Measurements from ENCODE around the gene SCAMP2. TPM values are rescaled to one million over a fixed set of nuclear protein-coding genes. Genes with fewer than 3 reads are reported as not detected.

The SCAMP2 gene
- polyA plus RNA-seq, 1 donor from 2014 or later = 4.5 TPM

DNA sequence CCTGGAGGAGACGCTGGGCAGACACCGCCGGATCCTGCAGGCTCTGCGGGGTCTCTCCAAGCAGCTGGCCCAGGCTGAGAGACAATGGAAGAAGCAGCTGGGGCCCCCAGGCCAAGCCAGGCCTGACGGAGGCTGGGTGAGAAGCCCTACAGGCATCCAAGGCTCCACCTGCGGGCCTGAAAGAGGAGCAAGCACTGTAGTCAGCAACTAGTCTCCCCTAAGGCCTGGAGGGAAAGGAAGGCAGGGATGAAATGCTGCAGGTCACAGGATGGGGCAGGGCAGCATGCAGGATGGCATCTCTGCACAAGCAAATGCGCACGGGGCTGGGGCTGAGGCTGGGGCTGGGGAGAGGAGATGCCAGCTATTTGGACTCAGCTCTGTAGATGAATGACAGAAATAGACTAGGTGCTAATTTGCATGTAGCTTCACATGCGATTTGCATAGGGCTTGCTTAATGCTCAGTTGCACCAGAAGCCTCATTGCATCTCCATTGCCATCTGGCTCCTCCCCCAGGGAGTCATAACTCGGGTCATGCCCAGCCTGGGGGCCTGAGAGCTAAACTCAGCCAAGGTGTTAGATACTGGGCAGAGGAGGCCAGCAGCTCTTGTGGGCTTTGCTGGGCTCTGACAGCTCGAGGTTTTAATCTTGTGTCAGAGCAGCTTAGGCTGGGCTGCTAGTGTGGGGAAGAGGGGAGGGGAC is 51.9 kb downstream of the SCAMP2 start:
- H3K4me3 ChIP-seq (ENCODE audit: low read length) = peak overlapping the region; percentile 3
- no peaks in the 10 kb centered on the region for H3K36me3 ChIP-seq (ENCODE audit: insufficient read depth, low read length)
- no peaks in the 10 kb centered on the region for H4K20me1 ChIP-seq (ENCODE audit: insufficient read depth)
- no peaks in the 10 kb centered on the region for H3K79me2 ChIP-seq (replicated peaks; ENCODE audit: insufficient read depth, low read length)
- H3F3A ChIP-seq (ENCODE audit: insufficient read depth, low read length, poor library complexity, severe bottlenecking) = no peaks in the 10 kb centered on the region
- no peaks in the 10 kb centered on the region for H3K9me2 ChIP-seq (ENCODE audit: insufficient read depth, low read length)
- H3K27me3 ChIP-seq (ENCODE audit: insufficient read depth, low read depth, low read length) = peaks cover 23% of the 10 kb centered on the region
- peak overlapping the region; percentile 21 for H2AFZ ChIP-seq (ENCODE audit: low read depth, low read length)
- H3K9me3 ChIP-seq (ENCODE audit: low read length) = no peaks in the 10 kb centered on the region
- H3K27ac ChIP-seq (ENCODE audit: low read length) = peak overlapping the region; percentile 37
- peak overlapping the region; percentile 6 for H3K4me2 ChIP-seq (ENCODE audit: low read length)
- H3K9ac ChIP-seq (ENCODE audit: low read length) = peak overlapping the region; percentile 35
- TF ChIP-seq RAD21 (conservative IDR thresholded peaks at IDR 0.05) = no peak
- TF ChIP-seq EP300 (conservative IDR thresholded peaks at IDR 0.05; ENCODE audit: poor library complexity, severe bottlenecking) = no peak
- TF ChIP-seq SMC3 (conservative IDR thresholded peaks at IDR 0.05; ENCODE audit: poor library complexity) = no peak
- no peak for TF ChIP-seq TAF1 (IDR thresholded peaks at IDR 0.05; ENCODE audit: low read depth)
- TF ChIP-seq POLR2AphosphoS5 (IDR thresholded peaks at IDR 0.05) = no peak

DNA sequence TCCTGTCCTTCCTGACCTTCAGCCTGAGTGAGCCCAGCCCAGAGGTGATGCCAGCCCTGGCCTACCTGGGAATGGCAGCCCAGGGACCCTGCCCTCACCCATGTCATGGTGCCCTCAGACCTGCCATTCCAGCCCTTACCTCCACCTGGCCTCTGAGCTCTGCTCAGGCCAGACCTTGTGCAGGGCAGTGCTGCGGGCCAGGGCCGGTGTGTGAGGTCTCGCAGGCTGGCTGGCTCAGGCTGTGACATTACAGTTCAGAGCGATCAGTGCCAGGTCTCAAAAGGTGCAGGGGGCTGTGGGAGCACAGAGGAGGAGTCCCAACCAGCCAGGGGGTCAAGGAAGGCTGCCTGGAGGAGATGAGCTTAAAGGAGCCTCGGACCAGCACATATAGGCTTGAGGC is 53.1 kb downstream of the SCAMP2 start:
- H2AFZ ChIP-seq (ENCODE audit: low read depth, low read length) = no peak overlapping the region
- TF ChIP-seq EP300 (conservative IDR thresholded peaks at IDR 0.05; ENCODE audit: poor library complexity, severe bottlenecking) (no peak), MXI1 (conservative IDR thresholded peaks at IDR 0.05; ENCODE audit: poor library complexity, severe bottlenecking) (no peak), RAD21 (conservative IDR thresholded peaks at IDR 0.05) (no peak), CTCF (IDR thresholded peaks at IDR 0.05; ENCODE audit: poor library complexity, severe bottlenecking) (no peak), EZH2 (IDR thresholded peaks at IDR 0.05; ENCODE audit: borderline replicate concordance, insufficient read depth, low read length, poor library complexity, severe bottlenecking) (no peak), POLR2AphosphoS5 (IDR thresholded peaks at IDR 0.05) (no peak), TAF1 (IDR thresholded peaks at IDR 0.05; ENCODE audit: low read depth) (no peak), SMC3 (conservative IDR thresholded peaks at IDR 0.05; ENCODE audit: poor library complexity) (no peak)
- TF ChIP-seq, protein P1, sequence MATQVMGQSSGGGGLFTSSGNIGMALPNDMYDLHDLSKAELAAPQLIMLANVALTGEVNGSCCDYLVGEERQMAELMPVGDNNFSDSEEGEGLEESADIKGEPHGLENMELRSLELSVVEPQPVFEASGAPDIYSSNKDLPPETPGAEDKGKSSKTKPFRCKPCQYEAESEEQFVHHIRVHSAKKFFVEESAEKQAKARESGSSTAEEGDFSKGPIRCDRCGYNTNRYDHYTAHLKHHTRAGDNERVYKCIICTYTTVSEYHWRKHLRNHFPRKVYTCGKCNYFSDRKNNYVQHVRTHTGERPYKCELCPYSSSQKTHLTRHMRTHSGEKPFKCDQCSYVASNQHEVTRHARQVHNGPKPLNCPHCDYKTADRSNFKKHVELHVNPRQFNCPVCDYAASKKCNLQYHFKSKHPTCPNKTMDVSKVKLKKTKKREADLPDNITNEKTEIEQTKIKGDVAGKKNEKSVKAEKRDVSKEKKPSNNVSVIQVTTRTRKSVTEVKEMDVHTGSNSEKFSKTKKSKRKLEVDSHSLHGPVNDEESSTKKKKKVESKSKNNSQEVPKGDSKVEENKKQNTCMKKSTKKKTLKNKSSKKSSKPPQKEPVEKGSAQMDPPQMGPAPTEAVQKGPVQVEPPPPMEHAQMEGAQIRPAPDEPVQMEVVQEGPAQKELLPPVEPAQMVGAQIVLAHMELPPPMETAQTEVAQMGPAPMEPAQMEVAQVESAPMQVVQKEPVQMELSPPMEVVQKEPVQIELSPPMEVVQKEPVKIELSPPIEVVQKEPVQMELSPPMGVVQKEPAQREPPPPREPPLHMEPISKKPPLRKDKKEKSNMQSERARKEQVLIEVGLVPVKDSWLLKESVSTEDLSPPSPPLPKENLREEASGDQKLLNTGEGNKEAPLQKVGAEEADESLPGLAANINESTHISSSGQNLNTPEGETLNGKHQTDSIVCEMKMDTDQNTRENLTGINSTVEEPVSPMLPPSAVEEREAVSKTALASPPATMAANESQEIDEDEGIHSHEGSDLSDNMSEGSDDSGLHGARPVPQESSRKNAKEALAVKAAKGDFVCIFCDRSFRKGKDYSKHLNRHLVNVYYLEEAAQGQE (IDR thresholded peaks at IDR 0.05; ENCODE audit: borderline replicate concordance) = no peak
- no peaks in the 10 kb centered on the region for H3K9me3 ChIP-seq (ENCODE audit: low read length)
- no peaks in the 10 kb centered on the region for H3F3A ChIP-seq (ENCODE audit: insufficient read depth, low read length, poor library complexity, severe bottlenecking)
- H3K27me3 ChIP-seq (ENCODE audit: insufficient read depth, low read depth, low read length) = peaks cover 12% of the 10 kb centered on the region
- no peak overlapping the region for H3K4me3 ChIP-seq (ENCODE audit: low read length)
- H3K36me3 ChIP-seq (ENCODE audit: insufficient read depth, low read length) = no peaks in the 10 kb centered on the region
- no peaks in the 10 kb centered on the region for H3K79me2 ChIP-seq (replicated peaks; ENCODE audit: insufficient read depth, low read length)
- no peak overlapping the region for H3K9ac ChIP-seq (ENCODE audit: low read length)
- no peak overlapping the region for H3K27ac ChIP-seq (ENCODE audit: low read length)
- H3K4me2 ChIP-seq (ENCODE audit: low read length) = no peak overlapping the region
- no peaks in the 10 kb centered on the region for H3K9me2 ChIP-seq (ENCODE audit: insufficient read depth, low read length)
- H4K20me1 ChIP-seq (ENCODE audit: insufficient read depth) = no peaks in the 10 kb centered on the region
